NB4 (cell line): Measurements from ENCODE around the gene KCNT2.

Experiments used
- CTCF ChIP-seq: IDR thresholded peaks from one replicate; pipeline ENCODE4 v1.5.1; 2012; ENCODE audit warnings: low read depth, low read length
- POLR2A ChIP-seq: IDR thresholded peaks from 2 replicates; pipeline ENCODE4 v1.6.1; 2011; ENCODE audit warnings: mild to moderate bottlenecking; ENCODE audit not compliant: insufficient read length; ENCODE audit errors: extremely low read depth

- TF ChIP-seq CTCF = no peak
- TF ChIP-seq POLR2A = no peak
These were observed 288.9 kb downstream of the KCNT2 start for GRCh38 chr1:196319301-196319700.
